Prostate gland (tissue), 2 donors: ENCODE measurements around the gene KLF6.

Experiments used
- CTCF ChIP-seq, 4 experiments: fragments of 200-600 bp in 2 of 4; fragments of 450-650 bp in 2 of 4; sonication (generic) in 2 of 4; IDR thresholded peaks; 1 replicate in 3 of 4; 2 replicates in 1 of 4; pipeline ENCODE4 v1.5.1; 2016 to 2019; ENCODE audit warnings: antibody characterized with exemption in 4 of 4, mild to moderate bottlenecking in 2 of 4, moderate library complexity in 2 of 4
- POLR2A ChIP-seq: fragments of 450-650 bp; IDR thresholded peaks from one replicate; pipeline ENCODE4 v1.6.1; 2016; ENCODE audit warnings: antibody characterized with exemption, mild to moderate bottlenecking
- POLR2AphosphoS5 ChIP-seq: sonication (generic); formaldehyde crosslinking; IDR thresholded peaks from one replicate; pipeline ENCODE4 v1.6.1; 2017; ENCODE audit warnings: antibody characterized with exemption

- TF ChIP-seq POLR2A (no peak), CTCF (IDR thresholded peaks at IDR 0.05) (no peak), POLR2AphosphoS5 (no peak)
Measured at GRCh38 chr10:3737864-3738263, 47.1 kb downstream of the KLF6 start.
